ENCODE data around the gene TPM3.

DNA sequence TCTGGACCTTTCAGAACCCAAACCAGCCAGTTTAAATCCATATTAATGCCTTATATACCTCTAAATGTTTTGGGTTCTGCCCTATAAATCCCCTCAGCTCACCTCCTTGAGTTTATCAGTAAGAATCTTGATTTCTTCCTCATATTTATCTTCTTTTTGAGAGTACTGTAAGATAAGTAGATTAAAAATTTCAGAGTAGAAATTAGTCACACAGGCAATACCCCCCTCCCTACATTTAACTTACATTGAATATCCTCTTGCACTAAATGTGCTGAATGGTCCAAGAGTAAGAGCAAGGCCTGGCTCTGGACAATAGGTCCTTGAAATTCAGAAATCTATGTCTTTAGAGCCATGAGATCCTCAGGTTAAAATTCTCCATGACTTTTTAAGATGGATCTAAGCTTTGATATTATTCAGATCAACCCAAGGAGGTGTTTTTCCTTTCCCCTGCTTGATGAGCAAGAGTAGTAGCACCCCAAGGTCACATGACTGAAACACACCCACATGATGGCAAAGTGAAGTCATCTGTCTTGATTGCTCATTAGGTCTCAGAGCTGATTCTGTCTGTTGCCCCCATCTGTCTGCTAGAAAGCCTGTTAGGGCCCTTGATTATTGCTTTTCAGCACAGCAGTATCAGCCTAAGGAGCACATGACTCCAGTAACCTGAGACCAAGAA is 21.2 kb downstream of the TPM3 start:
- TF ChIP-seq SP1 (IDR thresholded peaks at IDR 0.05) (no peak), NFRKB (IDR thresholded peaks at IDR 0.05) (no peak), ZNF384 (IDR thresholded peaks at IDR 0.05) (no peak), SUZ12 (IDR thresholded peaks at IDR 0.05) (no peak), BHLHE40 (IDR thresholded peaks at IDR 0.05; ENCODE audit: borderline replicate concordance) (no peak), LEF1 (IDR thresholded peaks at IDR 0.05; ENCODE audit: borderline replicate concordance) (no peak), FOXM1 (IDR thresholded peaks at IDR 0.05; ENCODE audit: borderline replicate concordance) (no peak), FOXK2 (IDR thresholded peaks at IDR 0.05) (no peak)
- TF ChIP-seq, protein P1, sequence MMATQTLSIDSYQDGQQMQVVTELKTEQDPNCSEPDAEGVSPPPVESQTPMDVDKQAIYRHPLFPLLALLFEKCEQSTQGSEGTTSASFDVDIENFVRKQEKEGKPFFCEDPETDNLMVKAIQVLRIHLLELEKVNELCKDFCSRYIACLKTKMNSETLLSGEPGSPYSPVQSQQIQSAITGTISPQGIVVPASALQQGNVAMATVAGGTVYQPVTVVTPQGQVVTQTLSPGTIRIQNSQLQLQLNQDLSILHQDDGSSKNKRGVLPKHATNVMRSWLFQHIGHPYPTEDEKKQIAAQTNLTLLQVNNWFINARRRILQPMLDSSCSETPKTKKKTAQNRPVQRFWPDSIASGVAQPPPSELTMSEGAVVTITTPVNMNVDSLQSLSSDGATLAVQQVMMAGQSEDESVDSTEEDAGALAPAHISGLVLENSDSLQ (IDR thresholded peaks at IDR 0.05): no peak
